Activated CD4-positive, alpha-beta T cell treated with anti-CD3 and anti-CD28 coated beads for 24 hours (primary cell): ENCODE results near the gene TIMM44.
"Not testable (repeated sequence)": the region's sequence is repeated elsewhere in the genome, so short reads cannot be mapped to it uniquely, and the experiment has no call there.

Experiments
- DNase-seq, 2 donors: peaks; one replicate each; pipeline ENCODE4 v3.0.0-alpha.2; 2020; ENCODE audit warnings: low read depth in 2 of 2

TIMM44 gene

DNA sequence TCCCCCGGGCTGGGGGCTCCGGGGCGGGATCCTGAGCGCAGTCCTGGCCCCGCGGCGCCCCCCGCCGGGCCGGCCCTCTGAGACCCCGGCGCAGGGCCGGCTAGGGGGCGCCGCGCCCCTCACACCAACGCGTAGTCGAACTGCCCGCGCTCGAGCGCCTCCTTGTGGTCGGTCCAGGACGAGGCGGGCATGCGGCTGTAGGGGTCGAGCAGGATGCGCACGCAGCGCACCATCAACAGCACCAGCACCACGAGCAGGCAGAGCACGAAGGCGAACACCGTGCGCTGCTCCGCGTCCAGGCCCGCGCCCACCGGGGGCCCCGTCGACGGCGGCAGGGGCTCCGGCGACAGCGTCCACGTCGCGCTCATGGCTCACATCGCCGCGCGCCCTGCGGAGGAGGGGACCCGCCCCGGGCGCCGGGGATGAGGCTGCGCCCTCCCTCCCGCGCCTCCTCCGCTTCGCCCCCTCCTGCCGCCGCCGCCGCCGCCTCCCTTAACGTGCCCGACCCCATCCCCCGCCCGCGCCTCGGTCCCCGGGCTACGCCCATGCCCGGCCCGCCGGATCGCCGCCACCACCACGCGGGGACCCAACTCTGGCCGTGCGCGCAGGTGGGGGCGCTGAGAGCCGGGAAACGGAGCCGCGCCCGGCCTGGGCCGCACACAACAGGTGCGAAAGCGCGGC lies 18.2 kb downstream of the TIMM44 start:
- DNase-seq: peak; percentile 60 to 74

DNA sequence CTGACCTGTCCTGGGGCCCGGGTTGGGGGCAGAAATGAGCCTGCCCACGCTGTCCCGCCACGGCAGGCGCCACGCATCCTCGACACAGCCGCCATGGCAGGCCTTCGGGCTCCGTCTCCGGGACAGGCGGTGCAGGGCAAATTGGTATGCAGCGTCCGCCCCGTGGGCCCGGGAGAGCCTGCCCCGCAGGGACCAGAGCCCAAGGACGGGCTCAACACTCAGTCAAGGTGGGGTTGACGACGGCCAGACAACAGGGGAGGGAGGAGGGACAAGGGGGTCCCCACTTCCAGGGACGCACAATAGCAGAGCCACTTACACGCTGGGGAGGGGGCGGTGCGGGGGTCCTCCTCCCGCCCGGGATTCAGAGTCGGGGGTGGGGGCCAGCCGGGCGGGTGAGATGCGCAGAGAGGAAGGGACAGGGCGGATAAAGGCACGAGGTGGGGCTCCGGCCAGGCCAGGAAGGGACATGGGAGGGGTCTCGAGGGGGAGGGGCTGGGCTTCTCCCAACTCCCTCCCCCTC lies 18.8 kb downstream of the TIMM44 start:
- no peak for DNase-seq

DNA sequence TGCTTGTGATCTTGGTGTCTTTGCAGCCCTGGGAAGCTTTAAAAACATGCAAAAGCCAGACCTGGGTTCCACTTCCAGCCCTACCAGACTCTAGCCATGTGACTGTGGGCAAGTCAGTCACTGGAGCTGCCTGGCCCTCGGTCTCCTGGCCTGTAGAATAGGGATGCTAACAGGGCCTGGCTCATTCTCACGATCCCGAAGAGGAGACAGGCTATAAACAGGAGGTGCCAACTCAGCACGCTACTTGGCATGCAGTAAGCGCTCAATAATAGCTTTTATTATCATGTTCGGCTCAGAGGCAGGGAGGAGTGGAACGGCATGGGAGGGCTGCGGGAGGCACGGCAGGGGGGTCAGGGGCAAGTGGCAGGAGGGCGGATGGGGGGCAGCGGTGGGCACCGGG lies 19.2 kb downstream of the TIMM44 start:
- DNase-seq: no peak

DNA sequence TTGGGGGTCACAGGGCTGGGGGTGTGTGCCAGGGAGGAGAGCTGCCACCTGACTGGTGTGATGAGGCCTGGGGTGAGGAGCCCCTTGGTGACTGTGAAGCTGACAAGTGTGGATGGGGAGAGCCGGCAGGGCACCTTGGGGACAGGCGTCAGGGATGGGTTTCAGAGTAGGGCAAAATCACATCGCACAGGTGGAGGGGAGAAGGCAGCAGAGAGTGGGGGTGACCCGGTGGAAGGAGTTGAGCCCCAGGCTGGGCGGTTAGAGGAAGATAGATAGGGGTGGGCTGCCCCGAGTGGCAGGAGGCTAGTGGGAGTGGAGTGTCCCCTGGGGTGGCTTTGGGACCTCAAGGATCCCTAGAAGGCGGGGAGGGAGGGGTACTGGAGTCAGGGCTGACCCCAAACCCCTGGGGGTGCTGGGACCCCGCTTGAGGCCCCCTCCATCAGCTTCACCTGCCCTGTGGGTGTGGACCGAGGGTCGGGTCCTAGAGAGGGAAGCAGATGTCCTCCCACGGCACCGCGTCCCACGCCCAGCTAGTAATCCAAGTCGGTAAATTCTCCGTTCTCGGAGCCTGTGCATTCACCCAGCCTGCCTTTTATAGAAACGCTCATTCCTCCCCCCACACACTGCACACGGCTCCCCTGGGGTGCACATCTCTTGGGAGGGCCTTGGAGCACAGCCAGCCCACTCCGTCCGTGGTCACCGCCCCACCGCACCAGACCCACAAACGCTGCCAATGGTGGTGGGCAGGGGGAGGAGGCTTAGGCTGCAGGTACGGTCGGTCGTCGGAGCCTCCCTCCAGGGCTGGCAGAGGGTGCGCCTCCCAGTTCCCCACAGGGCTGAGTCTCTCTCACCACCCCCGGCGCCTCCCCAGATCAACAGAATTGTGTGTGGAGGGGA lies 19.9 kb downstream of the TIMM44 start:
- DNase-seq: no peak

DNA sequence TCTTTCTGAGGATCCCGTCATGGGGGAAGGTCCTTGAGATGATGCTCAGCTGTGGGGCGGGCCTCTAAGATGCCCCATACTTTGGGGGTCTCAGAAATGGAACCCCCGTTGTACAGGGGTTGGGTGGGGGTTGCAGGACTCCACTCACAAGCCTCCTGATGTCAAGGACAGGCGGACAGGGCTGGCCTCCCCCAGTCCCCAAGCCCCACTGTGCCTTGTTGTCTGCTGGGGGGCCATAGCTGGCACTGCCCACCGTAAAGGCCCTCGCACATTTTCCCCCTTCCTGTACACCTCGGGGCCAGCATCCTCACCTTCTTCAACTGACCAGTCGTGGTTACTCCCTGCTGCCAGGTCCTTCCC lies 20.6 kb downstream of the TIMM44 start:
- DNase-seq: no peak

DNA sequence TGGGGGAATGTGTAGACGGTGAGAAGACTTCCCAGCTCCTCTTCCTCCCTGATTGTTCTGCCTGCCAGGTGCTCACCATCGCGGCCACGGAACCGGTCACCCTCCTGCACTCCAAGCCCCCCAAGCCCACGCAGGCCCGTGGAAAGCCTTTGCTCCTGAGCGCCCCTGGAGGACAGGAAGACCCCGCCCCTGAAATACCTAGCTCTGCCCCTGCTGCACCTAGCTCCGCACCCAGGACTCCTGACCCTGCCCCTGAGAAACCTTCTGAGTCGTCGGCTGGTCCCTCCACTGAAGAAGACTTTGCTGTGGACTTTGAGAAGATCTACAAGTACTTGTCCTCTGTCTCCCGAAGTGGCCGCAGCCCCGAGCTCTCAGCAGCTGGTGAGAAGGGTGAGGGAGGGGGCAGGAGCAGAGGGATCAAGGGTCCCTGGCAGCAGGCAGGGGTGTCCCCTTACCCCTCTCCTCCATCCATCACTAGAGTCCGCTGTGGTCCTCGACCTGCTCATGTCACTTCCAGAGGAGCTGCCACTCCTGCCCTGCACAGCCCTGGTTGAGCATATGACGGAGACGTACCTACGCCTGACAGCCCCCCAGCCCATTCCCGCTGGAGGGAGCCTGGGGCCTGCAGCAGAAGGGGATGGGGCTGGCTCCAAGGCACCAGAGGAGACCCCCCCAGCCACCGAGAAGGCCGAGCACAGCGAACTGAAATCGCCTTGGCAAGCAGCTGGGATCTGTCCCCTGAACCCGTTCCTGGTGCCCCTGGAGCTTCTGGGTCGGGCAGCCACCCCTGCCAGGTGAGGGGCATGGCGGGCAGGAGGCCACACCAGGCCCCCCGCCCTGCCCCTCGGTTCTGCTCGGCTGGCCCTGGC lies 21.3 kb downstream of the TIMM44 start:
- DNase-seq: no peak

DNA sequence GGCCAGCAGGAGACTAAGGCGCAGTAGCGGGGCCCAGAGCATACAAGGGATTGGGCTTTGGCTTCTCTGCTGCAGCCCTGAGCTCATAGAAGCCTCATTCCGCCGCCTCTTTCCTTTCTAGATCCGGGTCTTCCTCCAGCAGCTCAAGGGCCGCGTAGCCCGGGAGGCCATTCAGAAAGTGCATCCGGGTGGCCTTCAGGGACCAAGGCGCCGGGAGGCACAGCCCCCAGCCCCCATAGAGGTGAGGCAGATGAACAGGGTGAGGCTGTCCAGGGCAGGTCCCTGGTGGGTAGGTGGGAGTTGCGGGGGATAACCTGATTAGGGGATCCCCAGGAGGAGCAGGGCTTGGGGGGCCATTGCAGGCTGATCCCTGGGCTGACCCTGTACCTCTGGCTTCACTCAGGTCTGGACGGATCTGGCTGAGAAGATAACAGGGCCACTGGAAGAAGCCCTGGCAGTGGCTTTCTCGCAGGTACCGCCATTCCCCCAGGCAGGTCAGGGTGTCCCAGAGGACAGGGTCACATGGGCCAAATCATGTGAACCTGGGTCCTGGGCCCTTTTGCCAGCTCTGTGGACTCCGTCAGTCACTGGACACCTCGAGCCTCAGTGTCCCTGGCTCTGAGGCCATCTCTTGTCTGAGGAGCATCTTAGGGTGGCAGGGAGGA lies 22.0 kb downstream of the TIMM44 start:
- DNase-seq: no peak

DNA sequence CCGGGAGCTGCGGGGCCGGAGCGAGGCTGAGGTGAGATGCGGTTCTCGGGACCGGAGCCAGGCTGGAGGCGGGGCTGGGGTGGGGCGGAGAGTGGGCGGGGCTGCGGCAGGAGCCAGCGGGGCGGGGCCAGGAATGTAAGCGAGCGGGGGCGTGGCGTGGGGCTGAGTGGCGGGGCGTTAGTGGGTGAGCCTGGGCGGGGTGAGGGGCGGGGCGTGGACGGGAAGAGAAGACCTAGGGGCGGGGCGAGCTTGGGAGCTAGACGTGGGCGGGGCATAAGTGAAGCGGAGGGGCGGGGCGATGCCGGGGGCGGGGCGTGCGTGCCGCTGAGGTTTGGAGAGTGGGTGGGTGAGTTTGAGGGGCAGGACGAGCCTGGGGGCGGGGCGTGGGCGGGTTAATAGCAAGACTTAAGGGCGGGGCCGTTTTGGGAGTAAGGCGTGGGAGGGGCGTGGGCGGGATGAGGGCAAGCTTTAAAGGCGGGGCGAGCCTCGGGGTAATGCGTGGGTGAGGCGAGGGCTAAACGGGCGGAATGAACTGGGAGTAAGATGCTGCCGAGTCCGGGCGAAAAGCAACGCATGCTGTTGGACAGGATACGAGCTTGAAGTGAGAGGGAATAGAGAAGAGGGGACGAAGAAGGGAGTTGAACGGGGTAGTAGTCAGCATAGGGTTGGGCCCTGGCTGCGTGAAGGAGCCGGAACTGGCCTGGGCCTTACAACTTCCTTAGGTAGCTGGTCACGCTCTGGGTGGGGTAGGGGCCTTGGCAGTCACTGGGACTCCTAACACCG lies 22.8 kb downstream of the TIMM44 start:
- DNase-seq: peak; percentile 100

DNA sequence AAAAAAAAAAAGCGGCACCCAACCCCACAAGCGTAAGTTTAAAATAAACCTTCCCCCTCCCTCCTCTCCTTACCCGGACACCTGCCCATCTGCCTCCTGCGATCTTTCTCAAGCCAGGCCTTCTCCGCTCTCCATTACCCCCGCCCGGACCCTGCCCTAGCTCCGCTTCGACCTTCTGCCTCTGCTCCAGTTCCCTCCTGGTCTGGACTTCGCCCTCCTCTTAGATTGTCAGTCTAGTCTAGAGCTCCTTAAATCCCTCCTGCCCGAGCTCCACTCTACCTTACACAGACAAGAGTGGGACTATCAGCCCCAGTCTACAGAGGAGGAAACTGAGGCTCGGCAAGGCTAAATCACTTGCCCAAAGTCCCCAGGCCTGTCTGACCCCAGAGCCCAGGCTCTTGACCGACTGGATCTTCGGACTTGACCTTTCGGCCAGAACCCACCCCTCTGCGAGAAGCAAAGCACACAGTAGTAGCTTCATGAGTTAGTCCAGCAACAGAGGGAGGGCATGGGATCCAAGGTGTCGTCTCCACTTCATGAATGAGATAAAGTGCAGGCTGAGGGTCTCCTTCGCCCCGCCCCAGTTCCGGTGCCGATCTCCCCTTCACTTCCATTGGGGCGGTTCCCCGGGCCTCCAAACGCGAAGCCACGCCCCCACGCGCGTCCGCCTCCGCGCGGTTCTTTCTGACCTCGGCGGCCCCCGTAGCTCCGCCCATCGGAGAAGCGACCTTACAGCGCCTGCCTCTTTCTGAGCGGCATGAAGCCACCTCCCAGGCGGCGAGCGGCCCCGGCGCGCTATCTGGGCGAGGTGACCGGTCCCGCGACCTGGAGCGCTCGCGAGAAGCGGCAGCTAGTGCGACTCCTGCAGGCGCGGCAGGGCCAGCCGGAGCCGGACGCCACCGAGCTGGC lies 23.6 kb downstream of the TIMM44 start, which contains the start of gene SNAPC2:
Gene SNAPC2 (plus strand): TSS at position 729 of the 909 bp plus-strand sequence. CDS start 29 bp downstream, at position 758.
- peak; percentile 92 to 96 for DNase-seq

DNA sequence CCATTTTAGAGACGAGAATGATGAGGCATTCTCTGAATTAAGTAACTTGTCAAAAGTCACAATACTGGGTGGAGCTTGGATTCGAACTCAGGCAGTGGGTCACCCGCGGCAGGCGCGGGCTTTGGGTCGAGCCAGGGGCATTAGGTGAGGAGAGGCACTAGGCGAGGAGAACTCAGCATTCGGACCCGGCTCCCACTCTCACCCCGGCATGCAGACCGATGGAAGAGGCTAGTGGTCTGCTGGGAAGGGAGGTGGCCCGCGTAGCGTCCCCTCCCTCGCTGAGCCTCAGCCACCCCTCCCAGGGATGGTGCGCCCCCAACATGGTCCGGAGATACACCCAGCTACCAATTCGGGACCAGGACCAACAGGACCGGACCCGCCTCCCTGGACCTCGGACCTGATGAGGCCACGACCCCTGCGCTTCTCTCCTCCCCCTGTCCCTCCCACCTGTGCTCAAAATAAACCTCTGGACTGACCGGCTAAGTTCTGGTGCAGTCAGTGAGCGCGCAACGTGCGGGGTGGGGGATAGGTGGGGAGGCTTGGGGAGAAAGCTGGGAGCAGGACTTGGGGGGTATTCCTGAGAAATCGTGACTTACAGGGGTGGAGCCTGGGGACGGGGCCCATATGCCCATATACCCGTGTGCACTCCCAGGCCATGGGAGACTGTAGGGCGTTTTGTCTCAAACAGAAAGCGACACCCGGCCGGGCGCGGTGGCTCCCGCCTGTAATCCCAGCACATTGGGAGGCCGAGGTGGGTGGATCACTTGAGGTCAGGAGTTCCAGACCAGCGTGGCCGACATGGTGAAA lies 24.6 kb downstream of the TIMM44 start:
- DNase-seq: no peak

DNA sequence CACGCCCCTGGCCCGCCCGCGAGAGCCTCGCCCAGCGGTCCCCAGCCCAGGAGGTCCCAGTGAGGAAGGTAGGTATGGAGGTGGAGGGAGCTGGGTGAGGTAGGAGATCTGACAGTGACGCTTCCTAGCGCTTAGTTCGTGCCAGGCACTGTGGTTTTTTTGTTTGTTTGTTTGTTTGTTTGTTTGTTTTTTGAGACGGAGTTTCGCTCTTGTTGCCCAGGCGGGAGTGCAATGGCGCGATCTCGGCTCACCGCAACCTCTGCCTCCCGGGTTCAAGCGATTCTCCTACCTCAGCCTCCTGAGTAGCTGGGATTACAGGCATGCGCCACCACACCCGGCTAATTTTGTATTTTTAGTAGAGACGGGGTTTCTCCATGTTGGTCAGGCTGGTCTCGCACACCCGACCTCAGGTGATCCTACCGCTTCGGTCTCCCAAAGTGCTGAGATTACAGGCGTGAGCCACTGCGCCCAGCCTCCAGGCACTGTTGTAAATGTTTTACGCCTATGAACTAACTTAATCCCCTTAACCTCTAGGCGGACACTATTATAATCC lies 25.3 kb downstream of the TIMM44 start:
- not testable (repeated sequence) for DNase-seq

DNA sequence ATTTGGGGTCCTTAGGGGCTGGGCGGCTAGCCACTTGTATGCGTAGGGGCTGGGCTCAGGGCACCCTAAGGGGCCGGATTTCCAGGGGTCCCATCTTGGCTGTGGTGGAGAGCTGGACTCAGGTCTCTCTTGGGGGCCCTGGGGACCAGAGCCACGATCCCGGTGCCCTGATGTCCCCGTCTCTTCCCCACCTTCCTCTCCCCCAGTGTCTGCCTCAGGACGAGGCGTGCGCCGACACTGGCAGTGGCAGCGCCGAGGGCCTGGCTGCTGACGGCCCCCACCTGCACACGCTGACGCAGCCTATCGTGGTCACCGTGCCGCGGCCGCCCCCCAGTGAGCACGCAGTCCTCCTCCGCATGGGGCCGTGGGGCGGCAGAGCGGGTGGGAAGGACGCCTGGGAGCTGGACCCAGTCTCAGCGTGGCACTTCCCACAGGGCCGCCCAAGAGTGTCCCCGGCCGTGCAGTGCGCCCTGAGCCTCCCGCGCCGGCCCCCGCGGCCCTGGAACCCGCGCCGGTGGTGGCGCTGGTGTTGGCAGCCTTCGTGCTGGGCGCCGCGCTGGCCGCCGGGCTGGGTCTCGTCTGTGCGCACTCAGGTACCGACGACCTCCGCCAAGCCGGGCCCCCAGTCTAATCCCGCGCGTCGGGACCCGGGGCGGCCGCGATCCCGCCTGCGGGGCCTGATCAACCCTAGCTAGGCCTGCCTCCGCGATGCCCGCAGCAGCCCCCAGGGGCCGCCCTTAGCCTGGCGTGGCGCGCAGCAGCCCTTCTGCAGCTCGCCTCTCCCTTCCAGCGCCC lies 26.0 kb downstream of the TIMM44 start:
- no peak for DNase-seq

DNA sequence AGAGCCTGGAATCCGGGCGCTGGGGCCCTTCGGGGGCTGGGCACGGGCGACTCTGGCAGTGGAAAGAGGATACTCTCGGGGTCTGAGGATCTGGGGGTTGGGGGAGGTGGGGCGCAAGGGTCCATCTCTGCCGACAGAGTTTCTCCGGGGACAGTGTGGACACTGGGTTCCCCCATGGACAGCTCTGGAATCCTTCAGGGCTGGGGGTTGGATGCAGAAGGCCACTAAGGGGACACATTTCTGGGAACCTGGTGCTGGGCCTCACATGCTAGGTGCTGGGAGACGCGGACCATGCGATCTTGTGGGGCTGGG lies 26.6 kb downstream of the TIMM44 start:
- no peak for DNase-seq

DNA sequence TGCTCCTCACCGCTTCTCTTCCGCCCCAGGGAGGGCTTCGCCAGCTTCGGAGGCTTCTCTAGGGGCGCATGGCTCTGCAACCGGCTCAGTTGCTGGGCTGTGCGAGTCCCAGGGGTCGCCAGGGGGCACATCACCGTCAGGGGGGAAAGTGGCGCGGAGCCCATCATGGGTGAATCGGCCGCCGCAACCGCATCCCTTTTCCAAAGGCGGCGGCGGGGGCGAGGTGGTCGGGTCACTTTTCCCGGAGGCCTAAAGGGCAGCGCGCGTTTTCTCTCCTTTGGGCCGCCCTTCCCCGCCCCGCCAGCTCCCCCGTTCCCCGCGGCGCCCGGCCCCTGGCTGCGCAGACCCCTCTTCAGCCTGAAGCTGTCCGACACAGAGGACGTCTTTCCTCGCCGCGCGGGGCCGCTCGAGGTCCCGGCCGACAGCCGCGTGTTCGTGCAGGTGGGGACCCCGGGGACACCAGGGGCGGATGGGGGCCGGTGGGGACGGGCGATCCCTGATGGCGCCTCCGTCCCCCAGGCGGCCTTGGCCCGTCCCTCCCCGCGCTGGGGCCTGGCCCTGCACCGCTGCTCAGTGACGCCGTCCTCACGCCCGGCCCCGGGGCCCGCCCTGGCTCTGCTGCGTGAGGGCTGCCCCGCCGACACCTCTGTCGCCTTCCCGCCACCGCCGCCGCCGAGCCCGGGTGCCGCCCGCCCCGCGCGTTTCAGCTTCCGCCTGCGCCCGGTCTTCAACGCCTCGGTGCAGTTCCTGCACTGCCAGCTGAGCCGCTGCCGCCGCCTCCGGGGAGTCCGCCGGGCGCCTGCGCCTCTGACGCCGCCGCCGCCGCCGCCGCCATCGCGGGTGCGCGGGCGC lies 27.1 kb downstream of the TIMM44 start:
- peak in 1 of 2 donors; percentile 36 for DNase-seq

DNA sequence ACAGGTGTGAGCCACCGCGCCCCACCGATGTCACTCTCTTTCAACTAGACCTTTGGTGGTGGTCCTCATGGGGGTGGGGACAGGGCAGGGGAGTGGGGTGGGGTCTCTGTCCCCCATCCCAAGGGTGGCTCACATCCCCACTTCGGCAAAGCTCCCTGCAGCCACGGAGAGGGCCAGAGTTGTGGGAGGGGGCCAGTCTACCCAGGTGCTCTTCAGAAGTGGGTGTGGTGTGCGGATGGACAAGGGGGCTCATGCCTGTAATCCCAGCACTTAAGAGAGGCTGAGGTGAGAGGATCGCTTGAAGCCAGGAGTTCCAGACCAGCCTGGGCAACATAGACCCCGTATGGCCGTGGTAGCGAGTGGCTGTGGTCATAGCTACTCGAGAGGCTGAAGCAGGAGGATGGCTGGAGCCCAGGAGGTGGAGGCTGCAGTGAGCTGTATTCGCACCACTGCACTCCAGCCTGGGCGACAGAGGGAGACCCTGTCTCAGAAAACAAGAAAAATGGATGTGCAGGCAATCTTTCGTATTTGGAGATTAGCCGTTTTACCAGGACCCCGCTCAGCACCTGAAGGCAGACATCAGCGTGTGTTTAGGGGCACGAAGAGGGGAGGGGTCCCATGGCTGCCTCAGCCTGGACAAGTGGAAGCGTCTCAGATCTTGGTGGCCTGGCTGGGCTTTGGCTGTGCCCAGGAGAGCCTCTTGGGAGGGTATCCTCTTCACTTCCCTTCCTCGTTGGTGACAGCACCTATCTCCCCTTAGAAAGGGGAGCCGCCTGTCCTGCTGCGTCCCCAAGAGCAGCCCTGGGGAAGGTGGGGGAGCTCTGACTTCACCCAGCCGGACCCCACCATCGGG lies 28.0 kb downstream of the TIMM44 start:
- DNase-seq: no peak

DNA sequence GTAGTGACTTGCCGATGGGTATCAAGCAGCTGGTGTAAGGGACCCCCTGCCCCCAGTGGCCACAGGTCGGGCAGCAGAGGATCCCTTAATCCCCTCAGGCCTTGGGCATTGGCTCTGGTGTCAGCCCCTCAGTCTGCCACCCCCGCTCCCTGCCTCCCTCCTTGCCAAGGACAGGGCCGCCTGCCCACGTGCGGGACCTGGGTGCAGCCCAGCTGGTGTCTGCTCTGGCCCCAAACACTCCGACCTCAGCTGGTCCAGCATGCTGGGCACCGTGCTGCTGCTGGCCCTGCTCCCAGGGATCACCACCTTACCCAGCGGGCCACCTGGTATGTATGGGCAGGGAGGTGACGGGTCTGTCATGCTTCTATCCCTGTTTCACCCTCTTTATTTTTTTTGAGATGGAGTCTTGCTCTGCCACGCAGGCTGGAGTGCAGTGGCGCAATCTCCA lies 28.8 kb downstream of the TIMM44 start, which contains the start of gene TGFBR3L:
Gene TGFBR3L (plus strand): TSS at position 233 of the 448 bp plus-strand sequence.
- no peak for DNase-seq
